Right hindlimb (tissue), 1 donor: ENCODE data around the gene TSPAN3.
A peak's percentile ranks its signal among the peaks of the same experiment; 100 is the strongest.

Experiments used
- DNase-seq: peaks from one replicate; pipeline ENCODE4 v3.0.0-alpha.2; 2018

Gene TSPAN3

GRCh38 chr15:77032647-77033416 lies 38.1 kb downstream of the TSPAN3 start:
- peak; percentile 16 for DNase-seq

- peak; percentile 18 for DNase-seq
These were observed 38.8 kb downstream of the TSPAN3 start for GRCh38 chr15:77032052-77032646.

GRCh38 chr15:77031376-77032050 lies 39.4 kb downstream of the TSPAN3 start:
- peak; percentile 54 for DNase-seq

DNA sequence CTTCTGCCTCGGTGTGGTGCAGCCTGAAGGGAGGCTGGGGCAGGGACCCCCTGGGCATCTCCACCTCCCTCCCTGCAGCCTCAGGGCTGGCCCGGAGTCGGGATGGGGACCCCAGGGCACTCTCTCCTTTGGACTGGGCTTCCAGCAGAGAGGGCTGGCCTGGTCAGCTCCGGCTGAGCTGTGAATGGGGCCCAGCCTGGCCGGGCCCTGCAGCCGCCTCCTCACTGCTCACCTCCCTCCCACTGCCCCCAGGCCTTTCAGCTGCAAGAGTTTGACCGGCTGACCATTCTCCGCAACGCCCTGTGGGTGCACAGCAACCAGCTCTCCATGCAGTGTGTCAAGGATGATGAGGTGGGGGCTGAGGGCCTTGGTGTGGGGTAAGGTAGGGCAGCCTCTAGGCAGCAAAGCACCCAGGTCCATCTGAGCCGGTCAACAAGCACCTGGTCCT lies 40.0 kb downstream of the TSPAN3 start:
- peak; percentile 30 for DNase-seq

DNA sequence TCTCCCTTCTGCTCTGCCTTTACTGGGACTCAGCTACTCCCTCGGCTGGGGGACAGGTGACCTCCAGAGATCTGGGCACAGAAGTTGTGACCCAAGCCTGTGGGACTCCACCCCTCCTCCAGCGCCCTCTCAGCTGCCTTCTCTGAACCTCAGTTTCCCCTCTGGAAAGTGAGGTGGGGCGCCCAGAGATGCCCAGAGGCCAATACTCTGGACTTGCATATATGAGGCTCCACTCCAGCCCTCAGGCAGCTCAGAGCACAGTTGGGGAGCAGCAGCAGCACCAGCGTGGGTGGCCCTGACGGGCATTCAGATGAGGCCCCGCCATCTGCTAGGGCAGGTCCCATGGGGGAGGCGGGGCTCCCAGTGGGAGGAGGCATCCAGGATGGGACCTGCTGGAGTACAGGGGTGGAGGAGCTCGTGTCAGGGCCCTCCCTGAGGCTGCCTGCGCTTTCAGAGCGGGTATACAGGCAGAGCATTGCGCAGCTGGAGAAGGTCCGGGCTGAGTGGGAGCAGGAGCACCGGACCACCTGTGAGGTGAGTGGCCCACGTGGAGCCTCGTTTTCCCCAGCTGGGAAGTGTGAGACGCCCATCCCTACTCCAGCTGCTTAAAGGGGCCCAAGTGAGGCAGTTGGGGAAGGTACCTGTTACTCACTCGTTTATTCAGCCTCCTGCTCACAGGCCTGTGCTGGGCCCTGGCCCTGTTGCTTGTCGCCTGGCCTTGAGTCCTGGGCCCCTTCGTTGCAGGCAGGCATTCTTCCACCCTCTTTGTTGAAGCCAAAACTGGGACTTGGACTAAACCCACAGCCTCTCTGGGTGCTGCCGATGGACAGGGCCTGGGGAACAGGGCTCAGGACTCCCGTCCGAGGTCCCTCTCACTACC lies 40.6 kb downstream of the TSPAN3 start:
- DNase-seq = peak; percentile 36

- DNase-seq = peak; percentile 17
These were observed 41.5 kb downstream of the TSPAN3 start for GRCh38 chr15:77029166-77030047.

- no peak for DNase-seq
These were observed 42.3 kb downstream of the TSPAN3 start for GRCh38 chr15:77028451-77029165.

DNA sequence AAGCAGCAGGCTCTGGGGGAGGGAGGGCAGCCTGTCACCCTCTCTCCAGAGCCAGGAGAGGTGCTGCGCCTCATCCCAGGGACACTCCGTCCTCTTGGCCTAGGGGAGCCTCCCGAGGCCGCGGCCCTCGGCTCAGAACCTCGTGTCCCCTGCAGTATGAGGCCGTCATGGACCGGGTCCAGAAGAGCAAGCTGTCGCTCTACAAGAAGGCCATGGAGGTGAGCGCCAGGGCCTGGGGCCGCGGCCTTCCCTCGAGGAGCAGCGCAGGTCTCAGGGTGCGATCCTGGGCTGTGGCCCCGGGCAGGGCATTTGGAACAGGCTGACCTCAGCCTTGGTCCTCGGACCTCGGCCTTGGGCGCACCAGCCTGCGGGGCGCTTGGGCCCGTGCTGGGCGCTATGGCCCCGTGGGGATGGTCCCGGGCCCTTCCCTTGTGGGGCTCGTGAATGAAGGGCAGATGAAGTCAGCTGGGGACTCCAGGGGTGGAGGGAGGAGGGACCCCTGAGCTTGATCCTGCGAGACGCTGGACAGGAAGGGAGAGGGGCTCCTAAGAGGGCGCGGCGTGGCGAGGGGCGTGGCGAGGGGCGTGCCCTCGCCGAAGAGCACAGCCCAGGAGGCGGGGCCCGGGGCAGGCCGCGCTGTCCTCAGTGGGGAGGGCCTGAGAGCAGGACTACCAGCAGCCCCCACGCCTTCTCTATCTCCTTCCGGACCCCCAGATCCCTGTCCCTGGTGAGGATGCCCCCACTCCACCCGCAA lies 43.0 kb downstream of the TSPAN3 start:
- DNase-seq = peak; percentile 54

DNA sequence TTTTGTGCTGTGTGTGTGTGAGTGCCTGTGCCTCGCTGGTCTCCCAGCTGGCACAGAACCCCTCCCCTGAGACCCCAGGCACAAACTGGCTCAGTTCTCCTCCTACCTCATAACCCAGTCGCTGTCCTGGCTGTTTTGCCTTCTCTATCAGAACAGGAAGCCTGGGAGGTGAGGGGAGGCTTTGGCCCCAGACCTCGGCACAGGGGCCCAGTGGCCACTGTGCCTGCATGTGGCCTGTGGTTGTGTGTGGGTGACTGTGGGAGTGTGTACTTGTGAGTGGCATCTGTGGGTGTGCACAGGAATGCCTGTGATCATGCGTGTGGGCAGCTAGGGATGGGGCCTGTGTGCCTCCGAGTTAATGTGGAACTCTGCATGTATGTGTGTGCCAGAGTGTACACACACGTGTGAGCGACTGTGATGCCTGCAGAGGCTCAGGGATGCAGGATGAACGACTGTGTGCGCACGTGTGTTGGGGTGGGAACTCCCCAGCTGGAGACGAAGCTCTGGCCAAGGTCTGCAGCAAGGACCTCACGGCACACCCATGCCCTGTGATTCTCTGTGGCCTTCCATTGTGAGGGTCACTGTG lies 43.7 kb downstream of the TSPAN3 start:
- DNase-seq = peak; percentile 24

- DNase-seq = peak; percentile 28
These were observed 44.3 kb downstream of the TSPAN3 start for GRCh38 chr15:77026501-77027110.

- no peak for DNase-seq
These were observed 44.9 kb downstream of the TSPAN3 start for GRCh38 chr15:77025941-77026411.

- no peak for DNase-seq
These were observed 45.6 kb downstream of the TSPAN3 start for GRCh38 chr15:77025083-77025901.

- peak; percentile 79 for DNase-seq
These were observed 46.4 kb downstream of the TSPAN3 start for GRCh38 chr15:77024273-77025082.

DNA sequence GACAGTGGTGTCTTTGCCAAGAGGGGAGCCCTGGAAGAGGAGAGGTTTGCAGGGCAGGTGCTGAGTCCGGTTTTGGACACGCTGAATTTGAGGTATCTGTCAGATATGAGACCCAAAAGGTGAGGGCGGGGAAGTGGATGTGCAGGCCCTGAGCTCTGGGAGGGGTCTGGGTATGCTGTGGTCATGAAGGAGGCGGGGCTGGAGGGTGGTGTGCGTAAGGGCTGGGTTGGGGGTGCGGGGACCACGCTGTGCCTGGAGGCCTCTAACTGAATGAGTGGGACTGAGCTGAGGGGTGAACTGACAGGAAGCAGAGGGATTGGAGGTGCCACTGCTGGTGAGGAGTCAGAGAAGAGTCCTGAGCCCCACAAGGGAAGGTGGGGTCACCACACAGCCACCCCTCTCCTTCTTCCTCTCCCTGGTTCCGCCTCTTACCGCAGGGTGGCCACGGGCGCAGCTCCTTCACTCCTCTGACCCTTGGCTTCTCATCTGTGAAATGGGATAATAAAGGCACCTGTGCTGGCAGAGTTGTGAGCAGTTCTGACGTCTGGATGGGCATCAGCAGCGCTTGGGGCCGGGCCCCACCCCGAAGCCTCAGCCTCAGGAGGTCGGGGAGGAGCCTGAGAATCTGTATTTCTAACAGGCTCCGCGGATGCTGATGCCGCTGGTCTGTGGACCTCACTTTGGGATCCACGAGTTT lies 47.2 kb downstream of the TSPAN3 start:
- DNase-seq = no peak

- DNase-seq = no peak
These were observed 48.0 kb downstream of the TSPAN3 start for GRCh38 chr15:77022646-77023575.
